IPS-18c (cell line): Measurements from ENCODE around the gene CHURC1.
"Not testable (repeated sequence)": the region's sequence is repeated elsewhere in the genome, so short reads cannot be mapped to it uniquely, and the experiment has no call there.

Experiments
- H3K4me3 ChIP-seq: 2 replicates; pipeline ENCODE4 v1.7.0; 2013; ENCODE audit warnings: low read depth, mild to moderate bottlenecking, low read length, moderate library complexity; ENCODE audit not compliant: insufficient read depth
- H3K9me3 ChIP-seq: one replicate; pipeline ENCODE4 v1.6.1; 2013; ENCODE audit warnings: mild to moderate bottlenecking, low read length, moderate library complexity; ENCODE audit not compliant: control insufficient read depth, insufficient read depth

Gene CHURC1

GRCh38 chr14:64891173-64891838 is 22.9 kb upstream of the CHURC1 start:
- no peak overlapping the region for H3K4me3 ChIP-seq

GRCh38 chr14:64891839-64892375 is 22.3 kb upstream of the CHURC1 start:
- Histone ChIP-seq H3K4me3 (no peak overlapping the region), H3K9me3 (peaks cover 2% of the 10 kb centered on the region)

More at GRCh38 chr14:64891173-64891838, 22.9 kb upstream of the CHURC1 start:
- peaks cover 2% of the 10 kb centered on the region for H3K9me3 ChIP-seq

- no peak overlapping the region for H3K4me3 ChIP-seq
- H3K9me3 ChIP-seq: no peaks in the 10 kb centered on the region
These were observed 14.3 kb upstream of the CHURC1 start for GRCh38 chr14:64899958-64900357.

GRCh38 chr14:64906022-64906421 is 8.2 kb upstream of the CHURC1 start:
- Histone ChIP-seq H3K9me3 (no peaks in the 10 kb centered on the region), H3K4me3 (no peak overlapping the region)

GRCh38 chr14:64910847-64911495 is 3.3 kb upstream of the CHURC1 start:
- Histone ChIP-seq H3K9me3 (no peaks in the 10 kb centered on the region), H3K4me3 (no peak overlapping the region)

- Histone ChIP-seq H3K4me3 (no peak overlapping the region), H3K9me3 (no peaks in the 10 kb centered on the region)
These were observed 2.0 kb upstream of the CHURC1 start for GRCh38 chr14:64912261-64912660.

GRCh38 chr14:64913477-64913876 is 778 bp upstream of the CHURC1 start:
- not testable (repeated sequence) for H3K9me3 ChIP-seq, H3K4me3 ChIP-seq

GRCh38 chr14:64915029-64915424 is 772 bp downstream of the CHURC1 start:
- no peaks in the 10 kb centered on the region for H3K9me3 ChIP-seq
- H3K4me3 ChIP-seq: peak overlapping the region; percentile 97

- no peaks in the 10 kb centered on the region for H3K9me3 ChIP-seq
- H3K4me3 ChIP-seq: no peak overlapping the region
These were observed 1.5 kb downstream of the CHURC1 start for GRCh38 chr14:64915797-64916196.

GRCh38 chr14:64918216-64918615 is 4.0 kb downstream of the CHURC1 start:
- Histone ChIP-seq H3K4me3 (no peak overlapping the region), H3K9me3 (no peaks in the 10 kb centered on the region)

- Histone ChIP-seq H3K4me3 (no peak overlapping the region), H3K9me3 (no peaks in the 10 kb centered on the region)
These were observed 5.0 kb downstream of the CHURC1 start for GRCh38 chr14:64919215-64919614.

- no peaks in the 10 kb centered on the region for H3K9me3 ChIP-seq
- no peak overlapping the region for H3K4me3 ChIP-seq
These were observed 5.4 kb downstream of the CHURC1 start for GRCh38 chr14:64919618-64920017.

- H3K9me3 ChIP-seq: no peaks in the 10 kb centered on the region
- H3K4me3 ChIP-seq: no peak overlapping the region
These were observed 6.2 kb downstream of the CHURC1 start for GRCh38 chr14:64920465-64920864.

- H3K4me3 ChIP-seq: no peak overlapping the region
- H3K9me3 ChIP-seq: no peaks in the 10 kb centered on the region
These were observed 8.8 kb downstream of the CHURC1 start for GRCh38 chr14:64923015-64923414.

GRCh38 chr14:64926398-64926995 is 12.2 kb downstream of the CHURC1 start:
- Histone ChIP-seq H3K9me3 (no peaks in the 10 kb centered on the region), H3K4me3 (no peak overlapping the region)

GRCh38 chr14:64927031-64927430 is 12.8 kb downstream of the CHURC1 start:
- no peaks in the 10 kb centered on the region for H3K9me3 ChIP-seq
- no peak overlapping the region for H3K4me3 ChIP-seq

GRCh38 chr14:64928239-64929013 is 14.2 kb downstream of the CHURC1 start:
- no peak overlapping the region for H3K4me3 ChIP-seq
- no peaks in the 10 kb centered on the region for H3K9me3 ChIP-seq

- Histone ChIP-seq H3K9me3 (no peaks in the 10 kb centered on the region), H3K4me3 (no peak overlapping the region)
These were observed 14.7 kb downstream of the CHURC1 start for GRCh38 chr14:64929014-64929359.
